Lower leg skin (tissue), 4 donors: ENCODE data around the gene TIMP2. TPM values are rescaled to one million over a fixed set of nuclear protein-coding genes. Genes with fewer than 3 reads are reported as not detected.

Experiments
- DNase-seq, 2 donors: peaks; one replicate each; pipeline ENCODE4 v3.0.0-alpha.2; 2019; ENCODE audit warnings: low spot score in 2 of 2
- H3K4me3 ChIP-seq: fragments of 200-600 bp; sonication (generic); 2 replicates; pipeline ENCODE4 v1.5.1; 2017; ENCODE audit warnings: mild to moderate bottlenecking, low read depth; ENCODE audit not compliant: poor library complexity, severe bottlenecking
- POLR2A ChIP-seq, 2 donors: fragments of 450-650 bp; IDR thresholded peaks; one replicate each; pipeline ENCODE4 v1.6.1; 2016 to 2017; ENCODE audit warnings: antibody characterized with exemption in 2 of 2, mild to moderate bottlenecking in 1 of 2, moderate library complexity in 1 of 2
- WGBS, 2 donors: methylation state at CpG; one replicate each; pipeline ENCODE4 v1.1.5; 2018; 5-methylcytosine and 5-hydroxymethylcytosine counted together
- intact Hi-C: fragments of 100-400 bp; cut with DNase I; formaldehyde crosslinking; loops from one replicate; pipeline ENCODE4 v1.15.0; 2023; ENCODE audit warnings: low total_unique reads
- total RNA-seq, 4 donors: library from RNA; depleted of rRNA; stranded (reverse); fragments of >200 nt; gene quantifications; one replicate each; pipeline ENCODE4 v1.1.0, GENCODE V29; 2016
- TF ChIP-seq, protein P1 (sequence below), 3 donors: fragments of 450-650 bp; IDR thresholded peaks; one replicate each; pipeline ENCODE4 v1.5.1; 2016; ENCODE audit warnings: antibody characterized with exemption in 3 of 3, mild to moderate bottlenecking in 3 of 3, moderate library complexity in 2 of 3

TIMP2 gene
- total RNA-seq, 4 donors from 2014 or later = 69.7 to 203 (median 94.8) TPM

DNA sequence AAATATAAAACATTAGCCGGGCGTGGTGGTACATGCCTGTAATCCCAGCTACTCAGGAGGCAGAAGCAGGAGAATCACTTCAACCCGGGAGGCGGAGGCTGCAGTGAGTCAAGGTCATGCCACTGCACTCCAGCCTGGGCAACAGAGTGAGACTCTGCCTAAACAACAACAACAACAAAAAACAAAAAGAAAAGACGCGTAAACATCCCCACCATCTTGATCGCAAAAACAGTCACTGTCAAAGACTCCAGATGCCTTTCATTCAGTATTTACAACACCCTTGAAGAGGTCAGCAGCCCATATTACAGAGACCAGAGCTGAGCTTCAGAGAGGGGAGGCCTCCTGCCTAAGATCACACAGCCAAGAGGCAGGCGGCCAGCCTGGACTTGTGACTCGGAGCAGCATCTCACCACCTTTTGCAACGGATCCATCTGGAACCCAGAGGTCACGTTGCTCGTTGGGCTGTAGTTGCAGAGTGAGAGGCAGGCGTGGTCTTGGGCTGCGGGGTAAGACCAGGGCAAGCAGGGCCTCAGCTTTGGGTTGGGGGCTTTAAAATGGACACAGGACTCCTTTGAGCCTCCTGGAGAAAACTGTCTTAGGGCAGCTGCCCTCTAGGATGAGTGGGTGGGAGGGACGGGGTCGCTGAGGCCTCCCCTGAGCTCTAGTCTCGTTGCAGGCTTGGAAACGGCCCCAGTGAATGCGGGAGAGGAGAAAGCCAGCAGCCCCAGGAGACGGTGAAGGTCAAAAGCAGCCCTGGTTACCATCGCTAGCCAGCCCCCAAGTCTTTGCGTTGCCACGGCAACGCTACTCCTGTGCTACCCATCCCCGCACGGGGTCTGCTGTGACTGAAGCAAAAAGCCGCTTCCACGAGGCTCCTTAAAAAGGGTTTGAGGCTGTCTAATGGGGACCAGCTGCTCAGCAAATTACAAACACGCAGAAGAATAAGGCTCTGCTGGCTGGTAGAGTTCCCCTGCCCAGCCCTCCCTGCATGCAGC, 28.5 kb upstream of the TIMP2 start:
- DNase-seq = no peak
- no peak overlapping the region for H3K4me3 ChIP-seq
- no peak for TF ChIP-seq POLR2A (IDR thresholded peaks at IDR 0.05)
- TF ChIP-seq, protein P1, sequence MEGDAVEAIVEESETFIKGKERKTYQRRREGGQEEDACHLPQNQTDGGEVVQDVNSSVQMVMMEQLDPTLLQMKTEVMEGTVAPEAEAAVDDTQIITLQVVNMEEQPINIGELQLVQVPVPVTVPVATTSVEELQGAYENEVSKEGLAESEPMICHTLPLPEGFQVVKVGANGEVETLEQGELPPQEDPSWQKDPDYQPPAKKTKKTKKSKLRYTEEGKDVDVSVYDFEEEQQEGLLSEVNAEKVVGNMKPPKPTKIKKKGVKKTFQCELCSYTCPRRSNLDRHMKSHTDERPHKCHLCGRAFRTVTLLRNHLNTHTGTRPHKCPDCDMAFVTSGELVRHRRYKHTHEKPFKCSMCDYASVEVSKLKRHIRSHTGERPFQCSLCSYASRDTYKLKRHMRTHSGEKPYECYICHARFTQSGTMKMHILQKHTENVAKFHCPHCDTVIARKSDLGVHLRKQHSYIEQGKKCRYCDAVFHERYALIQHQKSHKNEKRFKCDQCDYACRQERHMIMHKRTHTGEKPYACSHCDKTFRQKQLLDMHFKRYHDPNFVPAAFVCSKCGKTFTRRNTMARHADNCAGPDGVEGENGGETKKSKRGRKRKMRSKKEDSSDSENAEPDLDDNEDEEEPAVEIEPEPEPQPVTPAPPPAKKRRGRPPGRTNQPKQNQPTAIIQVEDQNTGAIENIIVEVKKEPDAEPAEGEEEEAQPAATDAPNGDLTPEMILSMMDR (IDR thresholded peaks at IDR 0.05) = no peak
- WGBS, 2 donors = 69 to 74% methylated on average over 29 of the region's 29 CpGs
- intact Hi-C loops = no loop called here

GRCh38 chr17:78952706-78953105, 27.5 kb upstream of the TIMP2 start:
- intact Hi-C loops = no loop called here
- TF ChIP-seq, protein P1 (IDR thresholded peaks at IDR 0.05) = no peak
- no peak for TF ChIP-seq POLR2A (IDR thresholded peaks at IDR 0.05)
- WGBS, 2 donors = 83 to 92% methylated on average over 10 of the region's 10 CpGs

GRCh38 chr17:78951967-78952551, 26.9 kb upstream of the TIMP2 start:
- no peak for TF ChIP-seq POLR2A (IDR thresholded peaks at IDR 0.05)
- TF ChIP-seq, protein P1 (IDR thresholded peaks at IDR 0.05) = no peak
- no peak for DNase-seq
- 59 to 69% methylated on average over 11 to 12 of the region's 12 CpGs for WGBS, 2 donors
- H3K4me3 ChIP-seq = no peak overlapping the region
- intact Hi-C loops = no loop called here

More at GRCh38 chr17:78952706-78953105, 27.5 kb upstream of the TIMP2 start:
- DNase-seq = no peak
- H3K4me3 ChIP-seq = no peak overlapping the region

- intact Hi-C loops = no loop called here
- no peak for DNase-seq
- WGBS, 2 donors = 92 to 96% methylated on average over 2 of the region's 2 CpGs
- H3K4me3 ChIP-seq = no peak overlapping the region
- TF ChIP-seq, protein P1 (IDR thresholded peaks at IDR 0.05) = no peak
- no peak for TF ChIP-seq POLR2A (IDR thresholded peaks at IDR 0.05)
These were observed 25.7 kb upstream of the TIMP2 start for GRCh38 chr17:78950870-78951269.

GRCh38 chr17:78947235-78948149, 22.3 kb upstream of the TIMP2 start:
- intact Hi-C loops = no loop called here
- TF ChIP-seq, protein P1 (IDR thresholded peaks at IDR 0.05) = no peak
- TF ChIP-seq POLR2A (IDR thresholded peaks at IDR 0.05) = no peak
- no peak for DNase-seq
- no peak overlapping the region for H3K4me3 ChIP-seq
- 78 to 79% methylated on average over 18 of the region's 18 CpGs for WGBS, 2 donors
